ENCODE measurements around the gene MPC2.

Gene MPC2

DNA sequence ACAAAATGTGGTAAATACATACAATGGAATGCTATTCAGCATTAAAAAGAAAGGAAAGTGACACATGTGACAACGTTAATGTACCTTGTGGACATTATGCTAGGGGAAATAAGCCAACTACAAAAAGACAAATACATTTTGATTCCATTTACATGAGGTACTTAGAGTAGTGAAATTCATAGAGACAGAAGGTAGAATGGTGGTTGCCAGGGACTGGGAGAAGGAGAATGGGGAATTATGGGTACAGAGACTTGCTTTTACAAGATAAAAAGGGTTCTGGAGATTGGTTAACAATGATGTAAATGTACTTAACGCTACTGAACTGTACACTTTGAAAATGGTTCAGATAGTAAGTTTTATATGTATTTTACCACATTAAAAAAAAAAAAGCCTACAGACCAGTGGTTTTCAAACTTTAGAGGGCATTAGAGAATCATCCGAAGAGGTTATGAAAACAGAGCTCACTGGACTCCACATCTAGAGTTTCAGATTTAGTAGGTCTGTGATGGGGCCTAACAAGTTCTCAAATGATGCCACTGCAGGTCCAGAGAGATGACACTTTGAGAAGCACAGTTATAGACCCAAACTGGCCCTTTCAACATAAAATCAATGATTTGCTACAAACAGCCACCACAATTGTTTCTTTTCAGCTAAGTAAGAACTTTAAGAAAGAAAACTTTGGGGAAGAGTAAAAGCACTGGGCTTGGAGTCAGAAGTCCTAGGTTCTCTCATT lies 13.4 kb downstream of the MPC2 start:
- CTCF ChIA-PET: interaction anchor here (1.0 to 1.1 kb wide), 3 partner anchors 10 to 13 kb away, joined by 3 to 6 read pairs (median 4); partner anchors contain the start of genes ADCY10, DCAF6 and MPC2
- no peak for DNase-seq (ENCODE audit: extremely low spot score)
- TF ChIP-seq, protein P1, sequence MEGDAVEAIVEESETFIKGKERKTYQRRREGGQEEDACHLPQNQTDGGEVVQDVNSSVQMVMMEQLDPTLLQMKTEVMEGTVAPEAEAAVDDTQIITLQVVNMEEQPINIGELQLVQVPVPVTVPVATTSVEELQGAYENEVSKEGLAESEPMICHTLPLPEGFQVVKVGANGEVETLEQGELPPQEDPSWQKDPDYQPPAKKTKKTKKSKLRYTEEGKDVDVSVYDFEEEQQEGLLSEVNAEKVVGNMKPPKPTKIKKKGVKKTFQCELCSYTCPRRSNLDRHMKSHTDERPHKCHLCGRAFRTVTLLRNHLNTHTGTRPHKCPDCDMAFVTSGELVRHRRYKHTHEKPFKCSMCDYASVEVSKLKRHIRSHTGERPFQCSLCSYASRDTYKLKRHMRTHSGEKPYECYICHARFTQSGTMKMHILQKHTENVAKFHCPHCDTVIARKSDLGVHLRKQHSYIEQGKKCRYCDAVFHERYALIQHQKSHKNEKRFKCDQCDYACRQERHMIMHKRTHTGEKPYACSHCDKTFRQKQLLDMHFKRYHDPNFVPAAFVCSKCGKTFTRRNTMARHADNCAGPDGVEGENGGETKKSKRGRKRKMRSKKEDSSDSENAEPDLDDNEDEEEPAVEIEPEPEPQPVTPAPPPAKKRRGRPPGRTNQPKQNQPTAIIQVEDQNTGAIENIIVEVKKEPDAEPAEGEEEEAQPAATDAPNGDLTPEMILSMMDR (IDR thresholded peaks at IDR 0.05; ENCODE audit: control extremely low read depth, extremely low read depth, low read depth, missing control alignments): no peak
- POLR2A ChIA-PET: interaction anchor here (0.6 to 1.0 kb wide), 2 partner anchors 9 to 12 kb away, joined by 3 to 4 read pairs; partner anchors contain the start of gene DCAF6

- ChIA-PET POLR2A (interaction anchor here (0.5 kb wide), 1 partner anchor 206 kb away, joined by 4 read pairs; no protein-coding TSS in a partner anchor), CTCF (interaction anchor here (1.1 to 1.7 kb wide), 3 partner anchors 8 to 160 kb away, joined by 3 to 9 read pairs (median 4); no protein-coding TSS in a partner anchor)
- TF ChIP-seq, protein P1 (IDR thresholded peaks at IDR 0.05; ENCODE audit: control extremely low read depth, extremely low read depth, low read depth, missing control alignments): no peak
- DNase-seq (ENCODE audit: extremely low spot score): no peak
Measured at GRCh38 chr1:167922611-167923074, 14.2 kb downstream of the MPC2 start.

DNA sequence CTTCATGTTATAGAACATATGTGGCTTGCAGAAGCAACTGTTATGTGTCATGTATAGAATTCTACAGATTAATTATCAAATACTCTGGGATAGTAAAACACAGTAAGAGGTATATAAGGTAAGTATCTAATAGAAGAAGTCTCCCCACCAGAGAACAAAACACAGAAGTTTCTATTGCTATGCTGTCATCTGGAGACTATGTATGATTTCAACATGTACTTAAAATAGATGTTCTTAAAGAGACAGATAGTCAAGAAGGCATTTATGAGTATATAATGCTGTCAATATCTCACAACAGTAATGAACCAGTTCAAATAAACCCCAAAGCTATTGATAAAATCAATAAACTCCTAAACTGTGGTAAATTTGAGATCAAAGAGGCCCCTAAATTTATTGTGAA lies 14.8 kb downstream of the MPC2 start:
- no peak for DNase-seq (ENCODE audit: extremely low spot score)
- POLR2A ChIA-PET: interaction anchor here (0.5 to 0.6 kb wide), 2 partner anchors 86 to 206 kb away, joined by 4 to 5 read pairs; no protein-coding TSS in a partner anchor
- CTCF ChIA-PET: interaction anchor here (0.8 to 1.7 kb wide), 4 partner anchors 9 to 161 kb away, joined by 3 to 9 read pairs (median 4); no protein-coding TSS in a partner anchor
- TF ChIP-seq, protein P1 (IDR thresholded peaks at IDR 0.05; ENCODE audit: control extremely low read depth, extremely low read depth, low read depth, missing control alignments): no peak

- ChIA-PET CTCF (interaction anchor here (1.0 to 1.8 kb wide), 4 partner anchors 10 to 165 kb away, joined by 3 to 5 read pairs (median 4); no protein-coding TSS in a partner anchor), POLR2A (no interaction called here)
- DNase-seq (ENCODE audit: extremely low spot score): no peak
- TF ChIP-seq, protein P1 (IDR thresholded peaks at IDR 0.05; ENCODE audit: control extremely low read depth, extremely low read depth, low read depth, missing control alignments): no peak
Measured at GRCh38 chr1:167916766-167917511, 19.9 kb downstream of the MPC2 start.

DNA sequence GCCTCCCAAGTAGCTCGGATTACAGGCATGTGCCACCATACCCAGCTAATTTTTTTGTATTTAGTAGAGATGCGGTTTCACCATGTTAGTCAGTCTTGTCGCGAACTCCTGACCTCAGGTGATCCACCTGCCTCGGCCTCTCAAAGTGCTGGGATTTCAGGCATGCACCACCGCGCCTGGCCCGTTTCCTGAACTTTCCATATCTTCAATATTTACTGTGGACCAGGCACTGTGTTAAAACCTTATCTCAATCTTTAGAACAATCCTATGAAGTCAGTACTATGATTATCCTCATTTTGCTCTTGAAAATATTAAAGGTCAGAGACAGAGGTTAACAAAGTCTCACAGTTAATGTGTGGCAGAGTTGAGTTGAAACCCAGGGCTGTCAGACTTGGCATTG lies 21.3 kb downstream of the MPC2 start:
- no peak for DNase-seq (ENCODE audit: extremely low spot score)
- CTCF ChIA-PET: interaction anchor here (1.0 to 1.8 kb wide), 2 partner anchors 11 to 20 kb away, joined by 3 to 4 read pairs; no protein-coding TSS in a partner anchor
- POLR2A ChIA-PET: interaction anchor here (0.6 kb wide), 1 partner anchor 204 kb away, joined by 3 read pairs; no protein-coding TSS in a partner anchor
- TF ChIP-seq, protein P1 (IDR thresholded peaks at IDR 0.05; ENCODE audit: control extremely low read depth, extremely low read depth, low read depth, missing control alignments): no peak

- TF ChIP-seq, protein P1 (IDR thresholded peaks at IDR 0.05; ENCODE audit: control extremely low read depth, extremely low read depth, low read depth, missing control alignments): no peak
- no peak for DNase-seq (ENCODE audit: extremely low spot score)
- POLR2A ChIA-PET: no interaction called here
- CTCF ChIA-PET: interaction anchor here (1.0 to 1.3 kb wide), 3 partner anchors 10 to 168 kb away, joined by 3 to 6 read pairs (median 4); no protein-coding TSS in a partner anchor
Measured at GRCh38 chr1:167913895-167914496, 22.9 kb downstream of the MPC2 start, which contains the start of gene ADCY10. ADCY10 (minus strand) TSS chr1:167914134; CDS start chr1:167905140, 8,994 bp downstream.
